Amniotic stem cell (primary cell): Measurements from ENCODE around the gene UGT1A9.
"Not testable (repeated sequence)": the region's sequence is repeated elsewhere in the genome, so short reads cannot be mapped to it uniquely, and the experiment has no call there.

ENCODE experiments used
- DNase-seq: peaks from one replicate; lab custom pipeline; 2025; lab: John Stamatoyannopoulos, UW

The UGT1A9 gene

GRCh38 chr2:233671290-233672161 lies at the start of gene UGT1A9:
Gene UGT1A9, plus strand, starts transcription at chr2:233671898. Its CDS starts 37 bp downstream, at chr2:233671935.
- DNase-seq, result no peak

- no peak for DNase-seq
Measured at GRCh38 chr2:233627331-233628025, 44.2 kb upstream of the UGT1A9 start.

DNA sequence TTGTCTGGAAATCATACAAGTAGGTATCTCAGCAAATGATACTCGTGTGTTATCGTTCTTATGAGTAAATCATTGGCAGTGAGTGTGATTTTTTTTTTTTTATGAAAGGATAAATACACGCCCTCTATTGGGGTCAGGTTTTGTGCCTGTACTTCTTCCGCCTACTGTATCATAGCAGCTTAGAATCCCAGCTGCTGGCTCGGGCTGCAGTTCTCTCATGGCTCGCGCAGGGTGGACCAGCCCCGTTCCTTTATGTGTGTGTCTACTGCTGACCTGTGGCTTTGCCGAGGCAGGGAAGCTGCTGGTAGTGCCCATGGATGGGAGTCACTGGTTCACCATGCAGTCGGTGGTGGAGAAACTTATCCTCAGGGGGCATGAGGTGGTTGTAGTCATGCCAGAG lies 35.4 kb upstream of the UGT1A9 start, which contains the start of gene UGT1A10:
UGT1A10 (plus strand) TSS at position 143 of the 400 bp plus-strand sequence; CDS start at position 218, 75 bp downstream.
- not testable (repeated sequence) for DNase-seq

DNA sequence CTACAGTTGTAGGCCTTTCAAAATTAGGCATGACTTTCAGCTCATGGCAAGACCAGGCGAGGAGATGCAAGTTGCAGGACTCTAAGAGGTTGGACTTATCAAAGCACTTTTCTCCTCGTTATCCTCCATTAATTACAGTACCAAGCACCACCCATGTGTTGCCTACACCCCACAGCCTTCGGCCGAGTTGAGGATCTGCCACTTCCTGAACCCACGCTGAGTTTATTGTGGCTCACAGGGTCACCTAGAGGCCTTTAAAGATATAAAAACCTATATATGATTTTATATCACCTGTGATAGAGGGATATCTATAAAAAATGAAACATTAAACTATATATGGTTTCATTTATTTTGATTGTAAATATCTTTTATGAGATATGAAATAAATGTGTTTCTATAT lies 32.9 kb upstream of the UGT1A9 start:
- no peak for DNase-seq

GRCh38 chr2:233639860-233640259 lies 31.8 kb upstream of the UGT1A9 start:
- DNase-seq, result no peak

- no peak for DNase-seq
Measured at GRCh38 chr2:233643128-233643527, 28.6 kb upstream of the UGT1A9 start.

DNA sequence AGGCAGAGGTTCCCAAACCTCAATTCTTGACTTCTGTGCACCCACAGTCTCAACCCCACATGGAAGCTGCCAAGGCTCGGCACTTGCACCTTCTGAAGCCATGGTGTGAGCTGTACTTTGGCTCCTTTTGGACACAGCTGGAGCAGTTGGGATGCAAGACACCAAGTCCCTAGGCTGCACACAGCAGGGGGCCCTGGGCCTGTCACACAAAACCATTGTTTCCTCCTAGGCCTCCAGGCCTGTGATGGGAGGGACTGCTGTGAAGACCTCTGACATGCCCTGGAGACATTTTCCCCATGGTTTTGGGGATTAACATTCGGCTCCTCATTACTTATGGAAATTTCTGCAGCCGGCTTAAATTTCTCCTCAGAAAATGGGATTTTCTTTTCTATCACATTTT lies 25.7 kb upstream of the UGT1A9 start:
- not testable (repeated sequence) for DNase-seq

- DNase-seq, result no peak
Measured at GRCh38 chr2:233650981-233651380, 20.7 kb upstream of the UGT1A9 start.

DNA sequence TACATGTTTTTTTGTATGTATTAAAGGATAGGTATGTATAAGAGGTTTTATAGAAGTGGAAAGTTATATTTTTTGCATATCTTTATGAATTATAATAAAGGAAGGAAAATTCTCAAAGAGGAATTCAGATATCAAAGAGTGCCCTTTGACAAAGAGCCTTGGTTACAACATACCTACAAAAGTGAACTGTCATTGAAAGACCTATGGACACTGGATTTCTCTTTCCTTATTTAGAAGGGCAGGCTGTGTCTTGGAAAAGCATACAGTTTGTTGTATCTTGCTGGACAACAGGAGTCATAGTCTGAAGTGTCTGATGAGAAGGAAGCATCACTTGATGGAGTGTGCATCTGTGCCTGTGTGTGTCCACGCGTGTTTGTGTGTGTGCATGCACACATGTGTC lies 20.3 kb upstream of the UGT1A9 start:
- no peak for DNase-seq

GRCh38 chr2:233654501-233654900 lies 17.2 kb upstream of the UGT1A9 start:
- DNase-seq, result no peak

DNA sequence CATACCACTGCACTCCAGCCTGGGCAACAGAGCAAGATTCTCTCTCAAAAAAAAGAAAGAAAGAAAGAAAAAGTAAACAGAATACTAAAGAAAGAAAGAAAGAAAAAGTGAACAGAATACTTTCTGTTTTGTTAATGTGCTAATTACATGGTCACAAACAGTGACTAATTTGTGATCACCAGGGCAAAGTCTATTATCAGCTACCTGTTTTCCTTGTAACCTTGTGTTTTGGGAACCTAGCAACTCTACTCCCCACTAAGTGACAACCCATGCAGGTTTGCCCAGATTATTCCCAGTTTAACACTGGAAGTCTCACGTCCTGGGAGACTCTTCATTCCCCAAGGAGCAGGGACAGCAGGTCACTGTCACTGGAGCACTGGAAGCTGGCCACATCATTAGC lies 16.7 kb upstream of the UGT1A9 start:
- DNase-seq, result no peak

- not testable (repeated sequence) for DNase-seq
Measured at GRCh38 chr2:233655943-233656342, 15.8 kb upstream of the UGT1A9 start.

- no peak for DNase-seq
Measured at GRCh38 chr2:233656443-233656842, 15.3 kb upstream of the UGT1A9 start.

- no peak for DNase-seq
Measured at GRCh38 chr2:233658610-233659009, 13.1 kb upstream of the UGT1A9 start.

DNA sequence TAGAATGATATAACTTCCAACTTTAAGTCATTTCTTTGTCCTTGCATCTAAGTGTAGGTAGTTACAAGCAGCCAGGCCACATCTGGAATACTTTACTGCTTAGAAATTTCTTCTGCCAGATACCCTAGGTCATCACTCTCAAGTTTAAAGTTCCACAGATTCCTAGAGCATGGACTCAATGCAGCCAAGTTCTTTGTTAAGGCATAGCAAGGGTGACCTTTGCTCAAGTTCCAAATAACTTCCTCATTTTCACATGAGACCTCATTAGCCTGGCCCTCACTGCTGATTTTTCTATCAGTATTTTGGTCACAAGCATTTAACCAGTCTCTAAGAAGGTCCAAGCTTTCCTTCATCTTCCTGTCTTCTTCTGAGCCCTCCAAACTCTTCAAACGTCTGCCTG lies 7.8 kb upstream of the UGT1A9 start:
- DNase-seq, result no peak

DNA sequence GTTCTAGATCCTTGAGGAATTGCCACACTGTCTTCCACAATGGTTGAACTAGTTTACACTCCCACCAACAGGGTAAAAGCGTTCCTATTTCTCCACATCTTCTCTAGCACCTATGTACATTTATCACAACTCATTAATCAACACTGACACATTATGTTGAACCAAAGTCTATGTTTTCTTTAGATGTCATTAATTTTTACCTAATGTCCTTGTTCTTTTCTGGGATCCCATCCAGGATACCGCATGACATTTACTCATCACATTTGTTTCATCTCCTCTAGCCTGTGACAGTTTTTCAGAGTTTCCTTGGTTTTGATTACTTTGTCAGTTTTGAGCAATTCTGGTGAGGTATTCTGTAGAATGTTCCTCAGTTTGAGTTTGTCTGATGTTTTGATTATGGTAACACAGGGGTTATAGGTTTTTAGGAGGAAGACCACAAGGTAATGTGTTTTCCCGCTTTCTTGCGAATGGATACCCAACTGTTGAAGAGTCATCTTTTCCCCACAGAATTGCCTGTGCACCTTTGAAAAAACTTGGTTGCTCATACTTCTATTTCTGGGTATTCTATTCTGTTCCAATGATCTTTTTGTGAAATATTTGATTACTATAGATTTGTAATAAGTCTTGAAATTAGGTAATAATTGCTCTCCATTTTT lies 3.0 kb upstream of the UGT1A9 start:
- DNase-seq, result no peak

DNA sequence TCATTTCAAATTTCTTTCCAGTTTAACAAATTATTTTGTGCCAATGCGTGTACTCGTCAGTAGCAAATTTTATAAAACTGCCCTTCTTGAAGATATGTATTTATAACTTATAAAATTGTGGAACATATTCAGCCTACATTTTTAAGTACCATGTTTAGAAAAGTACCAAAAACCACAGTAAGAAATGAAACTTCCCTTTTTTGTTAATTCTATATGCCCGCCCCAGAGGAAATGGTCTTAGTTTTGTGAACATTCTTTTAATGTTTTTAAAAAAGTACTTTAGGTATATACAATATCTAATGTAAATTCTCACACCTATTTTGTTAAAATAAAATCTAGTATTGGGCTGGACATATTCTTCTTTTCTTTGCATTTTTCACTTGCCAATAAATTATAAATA lies 1.2 kb downstream of the UGT1A9 start:
- no peak for DNase-seq

- DNase-seq, result no peak
Measured at GRCh38 chr2:233673896-233674295, 2.2 kb downstream of the UGT1A9 start.

GRCh38 chr2:233674314-233674713 lies 2.6 kb downstream of the UGT1A9 start:
- no peak for DNase-seq

GRCh38 chr2:233674995-233675394 lies 3.3 kb downstream of the UGT1A9 start:
- DNase-seq, result no peak

DNA sequence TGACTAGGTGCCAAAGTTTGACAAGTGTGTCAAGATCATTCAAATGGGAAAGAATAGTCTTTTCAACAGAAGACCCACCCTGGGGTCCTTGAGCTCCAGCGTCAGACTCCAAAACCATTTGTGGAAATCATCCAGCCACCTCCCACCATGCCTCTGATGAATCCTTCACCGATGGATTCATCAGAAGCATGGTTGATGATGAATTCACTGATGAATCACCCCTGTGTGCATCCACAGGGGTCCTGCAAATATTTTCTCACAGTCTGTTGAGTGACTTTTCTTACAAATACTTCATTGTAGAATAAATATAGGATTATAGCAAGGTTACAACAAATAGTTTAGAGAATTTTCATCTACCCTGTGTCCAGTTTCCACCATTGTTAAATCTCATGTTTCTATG lies 4.3 kb downstream of the UGT1A9 start:
- no peak for DNase-seq

GRCh38 chr2:233679196-233679595 lies 7.5 kb downstream of the UGT1A9 start:
- no peak for DNase-seq
